ENCODE data around the gene SYNE4.

- TF ChIP-seq, protein P1, sequence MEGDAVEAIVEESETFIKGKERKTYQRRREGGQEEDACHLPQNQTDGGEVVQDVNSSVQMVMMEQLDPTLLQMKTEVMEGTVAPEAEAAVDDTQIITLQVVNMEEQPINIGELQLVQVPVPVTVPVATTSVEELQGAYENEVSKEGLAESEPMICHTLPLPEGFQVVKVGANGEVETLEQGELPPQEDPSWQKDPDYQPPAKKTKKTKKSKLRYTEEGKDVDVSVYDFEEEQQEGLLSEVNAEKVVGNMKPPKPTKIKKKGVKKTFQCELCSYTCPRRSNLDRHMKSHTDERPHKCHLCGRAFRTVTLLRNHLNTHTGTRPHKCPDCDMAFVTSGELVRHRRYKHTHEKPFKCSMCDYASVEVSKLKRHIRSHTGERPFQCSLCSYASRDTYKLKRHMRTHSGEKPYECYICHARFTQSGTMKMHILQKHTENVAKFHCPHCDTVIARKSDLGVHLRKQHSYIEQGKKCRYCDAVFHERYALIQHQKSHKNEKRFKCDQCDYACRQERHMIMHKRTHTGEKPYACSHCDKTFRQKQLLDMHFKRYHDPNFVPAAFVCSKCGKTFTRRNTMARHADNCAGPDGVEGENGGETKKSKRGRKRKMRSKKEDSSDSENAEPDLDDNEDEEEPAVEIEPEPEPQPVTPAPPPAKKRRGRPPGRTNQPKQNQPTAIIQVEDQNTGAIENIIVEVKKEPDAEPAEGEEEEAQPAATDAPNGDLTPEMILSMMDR (IDR thresholded peaks at IDR 0.05; ENCODE audit: extremely low read depth in 1 of 2, insufficient read depth in 1 of 2, low read depth in 1 of 2, low read length in 2 of 2): no peak
- TF ChIP-seq POLR2A (IDR thresholded peaks at IDR 0.05; ENCODE audit: low read depth, low read length) (no peak), POLR2AphosphoS5 (IDR thresholded peaks at IDR 0.05; ENCODE audit: insufficient read depth, low read depth, low read length) (no peak), GATA2 (IDR thresholded peaks at IDR 0.05; ENCODE audit: insufficient read depth, insufficient read length, low read depth, low read length) (no peak), FOS (IDR thresholded peaks at IDR 0.05; ENCODE audit: borderline replicate concordance, insufficient read depth, low read length) (no peak)
Measured at GRCh38 chr19:36003284-36003683, 5.3 kb downstream of the SYNE4 start.

All from endothelial cell of umbilical vein (primary cell).